Activated CD8-positive, alpha-beta memory T cell treated with anti-CD3 and anti-CD28 coated beads for 36 hours (primary cell): ENCODE measurements around the gene TMEM273. TPM values are rescaled to one million over a fixed set of nuclear protein-coding genes. Genes with fewer than 3 reads are reported as not detected.

Experiments used
- CTCF ChIA-PET: fragments of 350-600 bp; sonication (Branson Sonifier 250); formaldehyde crosslinking; loops from one replicate; lab custom pipeline; 2021; ENCODE audit warnings: antibody characterized with exemption; lab: Charles Lee
- POLR2A ChIA-PET: fragments of 350-600 bp; sonication (Branson Sonifier 250); formaldehyde crosslinking; loops from one replicate; lab custom pipeline; 2021; ENCODE audit warnings: antibody characterized with exemption; lab: Charles Lee
- total RNA-seq, 2 experiments: library from RNA; stranded (reverse); gene quantifications; one replicate each; pipeline ENCODE4 v1.2.3, GENCODE V29; 2021

Gene TMEM273
- total RNA-seq, 2 experiments from 2014 or later, result 78.7 to 79.5 TPM

DNA sequence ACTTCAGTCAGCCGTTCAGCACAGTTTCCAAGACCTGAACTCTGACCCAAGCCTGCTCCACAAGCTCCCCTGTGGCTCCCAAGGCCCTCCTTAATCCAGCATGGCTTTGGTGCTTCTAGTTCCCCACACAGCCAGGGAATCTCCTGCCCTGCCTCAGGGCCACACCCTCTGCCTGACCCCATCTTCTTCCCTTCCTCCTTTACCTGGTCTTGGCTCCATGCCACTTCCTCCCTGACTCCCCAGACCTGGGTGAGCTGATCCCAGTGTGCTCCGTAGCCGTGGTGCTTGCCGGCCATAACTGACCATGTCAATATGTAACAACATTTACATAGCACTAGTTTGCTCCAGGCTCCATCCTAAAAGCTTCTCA is 20.0 kb downstream of the TMEM273 start:
- CTCF ChIA-PET, result no interaction called here
- POLR2A ChIA-PET, result no interaction called here

DNA sequence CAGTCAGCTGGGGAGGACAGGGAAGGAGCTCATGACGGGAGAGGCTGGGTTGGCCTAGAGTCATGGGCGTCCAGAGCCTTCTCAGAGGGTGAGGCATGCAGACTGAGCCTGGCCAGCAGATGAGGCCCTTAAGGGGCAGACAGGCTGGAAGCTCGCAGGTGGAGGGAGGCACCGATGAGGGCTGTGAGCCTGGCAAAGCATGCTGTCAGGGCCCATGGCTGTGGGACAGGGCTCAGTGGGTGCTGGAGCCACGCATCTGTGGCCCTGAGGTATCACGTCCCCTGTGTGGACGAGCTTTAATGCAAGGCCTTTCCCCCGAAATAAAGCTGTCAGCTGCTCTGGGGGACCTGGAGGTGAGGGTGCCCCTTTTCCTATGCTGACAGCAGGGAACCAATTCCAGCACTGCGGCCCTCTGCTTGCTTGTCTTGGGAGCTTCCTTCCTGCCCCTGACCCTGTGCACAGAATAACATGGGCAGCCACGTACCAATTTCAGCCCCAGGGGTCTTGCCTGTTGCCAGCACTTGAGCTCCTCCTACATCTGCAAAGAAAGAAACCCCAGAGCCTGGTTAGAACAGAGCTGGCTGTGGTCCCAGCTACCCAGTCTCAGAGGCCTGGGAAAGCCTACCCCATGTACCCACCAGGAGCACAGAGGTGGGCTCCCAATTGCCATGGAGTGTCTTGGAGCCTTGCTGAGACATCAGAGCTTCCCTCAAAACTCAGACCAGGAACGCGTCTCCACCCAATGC is 20.6 kb downstream of the TMEM273 start:
- POLR2A ChIA-PET, result no interaction called here

DNA sequence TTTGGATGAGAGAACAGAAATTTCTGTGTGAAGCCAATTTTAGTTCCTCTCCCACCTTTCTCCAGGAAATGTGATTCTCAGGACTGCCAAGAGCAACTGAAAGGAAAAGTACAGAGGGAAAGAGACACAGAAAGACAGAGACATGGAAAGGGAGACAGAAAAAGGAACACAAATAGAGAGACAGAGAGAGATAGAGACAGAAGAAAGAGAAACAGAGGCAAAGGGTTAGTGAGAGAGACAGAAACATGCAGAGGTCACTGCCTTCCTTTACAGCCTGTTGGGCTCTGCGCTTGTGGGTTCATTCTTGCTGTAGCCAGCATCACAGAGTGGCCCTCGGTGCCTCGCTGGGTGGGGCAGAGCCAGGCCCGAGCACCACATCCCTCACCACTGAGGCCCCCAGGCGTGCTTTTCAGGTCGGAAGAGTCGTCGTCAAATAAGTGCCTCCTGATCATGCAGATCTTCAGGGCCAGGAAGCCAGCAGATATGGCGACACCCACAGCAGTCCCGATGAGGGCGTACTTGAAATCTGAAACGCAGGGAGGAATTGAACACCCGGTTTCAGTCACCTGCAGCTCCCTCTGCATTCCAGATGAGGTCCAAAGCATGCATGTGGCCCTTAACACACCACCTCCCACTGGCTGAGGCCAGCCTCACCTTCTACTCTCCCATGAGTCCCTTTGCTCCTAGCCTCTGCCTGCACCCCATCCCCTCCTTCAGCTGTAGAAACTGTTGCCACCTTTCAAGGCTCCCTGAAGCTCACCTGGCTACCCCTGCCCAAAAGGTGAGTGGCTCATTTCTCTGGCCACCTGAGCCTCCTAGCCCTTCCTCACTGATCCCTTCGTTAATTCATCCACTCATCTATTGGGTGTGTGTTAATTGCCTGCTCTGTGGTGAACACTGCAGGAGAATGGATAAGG is 21.4 kb downstream of the TMEM273 start:
- CTCF ChIA-PET, result no interaction called here
- POLR2A ChIA-PET, result no interaction called here

More for the DNA sequence above, 20.6 kb downstream of the TMEM273 start:
- CTCF ChIA-PET, result no interaction called here

DNA sequence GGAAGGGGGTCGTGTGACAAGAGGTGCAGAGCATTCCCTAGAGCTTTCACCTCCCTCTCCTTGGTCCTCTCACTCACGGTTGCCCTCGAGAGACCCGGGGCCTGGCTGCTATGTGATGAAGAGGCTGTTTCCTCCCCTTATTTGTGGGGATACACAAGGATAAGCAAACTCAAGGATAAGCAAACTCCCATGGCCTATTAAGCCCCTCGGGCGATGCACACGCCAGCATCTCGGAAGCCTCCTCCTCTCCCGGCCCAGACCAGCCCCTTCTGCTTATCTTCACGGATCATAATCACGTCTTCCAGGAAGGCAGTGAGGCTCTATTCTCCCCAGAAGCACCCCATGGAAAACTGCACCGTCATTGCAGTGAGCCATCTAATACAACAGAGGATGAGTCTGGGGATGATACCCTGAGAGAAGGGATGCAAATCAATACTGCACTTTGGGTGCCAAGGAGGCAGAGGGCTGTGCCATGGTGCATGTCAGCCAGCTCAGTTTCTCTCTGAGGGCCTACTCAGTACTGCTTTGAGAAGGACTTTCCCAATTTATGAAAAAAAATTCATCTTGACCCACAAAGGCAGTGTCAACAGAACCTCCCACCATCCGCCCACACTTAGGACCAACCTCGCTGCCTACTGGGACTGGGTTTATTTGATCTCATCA is 22.2 kb downstream of the TMEM273 start:
- CTCF ChIA-PET, result no interaction called here
- POLR2A ChIA-PET, result no interaction called here

DNA sequence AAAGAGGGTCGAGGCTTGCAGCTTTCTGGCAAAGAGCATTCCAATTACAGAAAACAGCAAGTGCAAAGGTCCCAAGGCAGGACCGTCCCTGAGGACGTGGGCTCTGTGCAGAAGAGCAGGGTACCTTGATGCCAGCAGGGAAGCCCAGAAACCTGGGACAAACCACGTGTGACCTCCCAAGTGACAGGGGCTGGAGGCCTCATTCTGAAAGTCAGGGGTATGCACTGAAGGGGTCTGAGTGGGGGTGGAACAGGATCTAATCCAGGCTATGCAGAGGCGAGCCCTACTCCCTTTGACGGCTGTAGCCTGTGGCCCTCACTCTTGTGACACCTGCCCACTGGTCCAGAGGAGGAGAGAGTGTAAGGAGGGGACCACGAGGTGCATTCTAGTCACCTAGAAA is 22.9 kb downstream of the TMEM273 start:
- CTCF ChIA-PET, result no interaction called here
- POLR2A ChIA-PET, result no interaction called here

DNA sequence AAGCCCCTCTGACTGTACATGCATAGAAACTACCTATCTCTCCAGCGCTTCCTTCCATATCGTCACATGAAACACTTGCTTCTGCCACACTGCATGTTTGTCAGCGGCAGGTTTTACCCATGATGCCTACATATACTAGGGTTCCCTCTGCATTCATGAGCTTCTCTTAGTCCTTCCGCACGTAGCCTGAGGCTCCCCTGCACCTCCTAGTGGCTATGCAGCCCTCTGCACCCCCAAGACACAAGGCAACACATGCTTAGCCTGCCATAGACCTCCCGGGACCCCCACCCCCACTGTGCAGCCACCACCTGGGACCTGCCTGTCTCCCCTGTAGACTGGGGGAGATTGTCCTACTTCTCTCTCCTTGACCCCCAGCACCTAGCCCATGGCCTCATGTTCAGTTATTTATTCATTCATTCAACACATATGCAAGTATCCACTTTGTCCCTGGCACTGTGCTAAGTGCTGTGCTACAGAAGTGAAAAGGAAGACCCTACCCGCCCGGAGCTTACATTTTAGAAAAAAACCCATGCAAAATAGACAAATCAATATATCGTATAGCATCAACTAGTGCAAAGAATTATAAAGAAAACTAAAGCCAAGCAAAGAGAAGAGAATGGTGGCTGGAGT is 23.5 kb downstream of the TMEM273 start:
- POLR2A ChIA-PET, result no interaction called here
- CTCF ChIA-PET, result interaction anchor here (0.6 to 1.1 kb wide), 4 partner anchors 9 to 17 kb away, joined by 3 read pairs; no protein-coding TSS in a partner anchor

DNA sequence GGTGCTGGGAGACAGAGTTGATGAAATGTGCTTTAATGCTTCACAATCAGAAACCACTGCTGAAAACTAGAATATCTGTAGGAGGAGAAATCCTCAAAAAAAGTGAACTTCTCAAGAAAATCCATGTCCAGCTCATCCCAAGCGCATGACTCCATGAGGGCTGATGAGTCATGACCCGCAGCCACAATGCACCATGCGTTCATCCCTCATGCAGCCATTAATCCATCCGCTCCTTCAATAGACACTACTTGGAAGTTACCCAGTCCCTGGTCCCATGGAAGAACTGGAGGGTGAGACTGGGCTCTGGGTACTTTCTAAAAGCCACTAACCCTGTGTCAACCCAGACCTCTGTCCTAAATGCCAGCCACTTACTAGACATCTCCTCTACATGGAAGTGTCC is 24.4 kb downstream of the TMEM273 start:
- CTCF ChIA-PET, result interaction anchor here (1.1 kb wide), 1 partner anchor 10 kb away, joined by 3 read pairs; no protein-coding TSS in a partner anchor

DNA sequence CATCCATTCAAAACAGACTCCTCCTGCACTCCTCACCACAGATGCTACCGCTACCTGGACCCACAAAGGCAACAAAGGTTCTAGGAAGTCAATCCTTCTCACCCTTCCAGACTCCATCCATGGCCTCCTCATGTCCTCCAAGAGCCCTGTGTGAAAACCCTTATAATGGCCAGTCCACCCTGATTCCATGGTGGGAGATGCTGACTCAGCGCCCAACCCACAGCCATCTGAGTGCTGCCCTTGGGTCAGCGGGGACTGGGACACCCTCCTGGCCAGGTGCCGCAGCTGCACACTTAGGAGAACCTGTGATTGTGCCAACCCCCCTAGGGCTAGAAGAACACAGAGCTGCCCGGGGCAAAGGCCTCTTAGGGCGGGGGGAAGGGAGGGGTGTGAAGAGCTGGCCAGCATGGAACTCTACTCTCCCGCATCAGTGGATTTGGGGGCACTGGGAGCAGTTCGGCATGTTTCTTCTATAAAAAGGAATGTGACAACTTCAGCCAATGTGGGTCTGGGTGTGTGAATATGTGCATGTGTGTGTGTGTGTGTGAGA is 25.4 kb downstream of the TMEM273 start:
- ChIA-PET CTCF (no interaction called here), POLR2A (no interaction called here)

More for the DNA sequence above, 24.4 kb downstream of the TMEM273 start:
- POLR2A ChIA-PET, result no interaction called here

DNA sequence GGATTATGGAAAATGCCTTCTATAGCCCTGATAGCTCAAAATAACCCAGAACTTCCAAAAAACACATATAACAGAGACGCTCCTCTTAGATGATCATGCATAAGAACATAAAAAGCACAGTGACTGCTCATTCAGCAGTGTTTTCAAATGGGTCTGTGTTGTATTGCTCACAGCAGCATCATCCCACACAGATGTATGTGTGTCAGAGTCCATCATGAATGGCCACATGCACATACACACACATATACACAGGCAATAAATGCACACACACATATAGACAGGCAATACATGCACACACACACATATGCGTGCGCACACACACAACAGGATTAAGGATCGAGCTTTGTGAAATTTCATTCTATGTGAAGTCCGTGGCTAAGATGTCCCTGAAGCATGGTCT is 26.1 kb downstream of the TMEM273 start:
- POLR2A ChIA-PET, result no interaction called here
- CTCF ChIA-PET, result no interaction called here

DNA sequence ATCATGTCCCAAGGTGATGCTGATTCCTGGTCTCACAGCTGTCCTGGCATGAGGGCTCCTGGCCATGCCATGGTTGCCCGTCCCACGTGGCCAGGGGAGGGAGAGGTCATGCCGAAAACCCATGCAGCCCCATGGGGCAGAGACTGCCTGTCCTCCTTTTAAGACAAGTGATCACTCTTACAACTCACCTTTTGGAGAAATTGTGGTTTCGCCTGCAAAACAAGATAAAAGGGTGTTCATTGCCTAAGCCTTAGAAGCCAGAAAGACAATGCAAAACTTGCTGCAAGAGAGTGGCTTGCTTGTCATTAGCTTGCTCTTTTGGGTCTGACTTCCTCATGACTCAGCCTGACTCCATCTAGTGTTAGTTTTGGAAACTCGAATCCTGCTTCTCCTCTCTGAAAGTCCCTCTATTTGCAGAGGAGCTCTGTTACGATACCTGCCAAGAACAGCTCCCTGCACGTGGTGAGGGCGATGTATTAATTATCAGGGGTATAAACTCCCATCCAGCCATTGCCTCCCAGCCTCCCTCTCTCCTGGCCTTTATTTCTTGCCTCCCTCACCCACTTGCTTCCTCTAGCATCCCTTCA is 26.7 kb downstream of the TMEM273 start:
- CTCF ChIA-PET, result no interaction called here

DNA sequence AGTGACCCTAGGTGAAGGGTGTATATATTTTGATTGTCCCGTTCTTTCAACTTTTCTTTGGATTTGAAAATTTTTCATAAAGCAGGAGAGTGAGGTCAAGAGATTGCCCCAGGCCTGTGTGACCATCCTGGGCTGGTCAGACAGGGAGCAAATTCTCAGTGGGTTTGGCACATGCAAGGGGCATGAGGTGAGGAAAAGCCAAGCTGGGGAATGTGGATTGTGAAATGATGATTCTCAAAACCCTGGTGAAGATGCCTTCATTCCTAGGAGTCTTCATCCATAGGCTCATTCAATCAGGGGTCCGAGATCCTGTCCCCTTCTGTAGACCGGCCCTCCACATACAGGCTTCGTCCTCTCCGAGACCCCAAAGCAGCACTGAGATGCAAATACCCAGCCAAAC is 27.4 kb downstream of the TMEM273 start:
- ChIA-PET POLR2A (no interaction called here), CTCF (no interaction called here)

More for the DNA sequence above, 26.7 kb downstream of the TMEM273 start:
- POLR2A ChIA-PET, result no interaction called here

DNA sequence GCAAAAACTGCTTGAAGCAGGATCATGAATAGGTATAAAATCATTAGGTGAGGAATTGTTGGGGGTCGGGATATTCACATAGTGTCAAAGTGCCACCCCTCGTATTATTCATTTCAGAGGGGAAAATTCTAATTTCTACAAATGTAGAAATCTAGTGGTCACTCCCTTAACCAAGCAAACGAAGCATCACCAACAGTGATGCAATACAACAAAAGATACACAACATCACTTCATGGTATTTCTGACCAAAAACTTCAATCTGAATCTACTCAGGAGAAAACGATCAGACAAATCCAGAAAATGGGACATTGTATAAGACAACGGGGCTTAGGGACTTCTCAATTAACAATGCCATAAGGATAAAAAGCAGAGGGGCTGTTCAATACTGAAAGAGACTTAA is 28.1 kb downstream of the TMEM273 start:
- POLR2A ChIA-PET, result no interaction called here
- CTCF ChIA-PET, result no interaction called here

DNA sequence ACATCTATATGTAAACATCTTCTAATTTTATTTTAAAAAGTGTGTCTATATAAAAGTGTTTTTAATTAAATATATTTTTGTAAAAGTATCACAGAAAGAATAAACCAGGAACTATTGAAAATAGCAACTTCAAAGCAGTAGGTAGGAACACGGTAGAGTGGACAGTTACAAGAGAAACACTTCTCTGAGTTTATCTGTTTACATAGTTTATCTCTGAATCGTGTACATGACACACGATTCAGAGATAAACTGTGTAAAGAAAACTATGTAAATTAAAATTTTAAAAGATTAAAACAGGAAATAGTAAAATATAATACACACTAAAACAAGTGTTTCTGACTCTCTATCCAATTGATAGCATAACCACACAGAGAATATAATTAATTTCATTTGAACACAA is 29.3 kb downstream of the TMEM273 start:
- POLR2A ChIA-PET, result no interaction called here
- CTCF ChIA-PET, result no interaction called here

DNA sequence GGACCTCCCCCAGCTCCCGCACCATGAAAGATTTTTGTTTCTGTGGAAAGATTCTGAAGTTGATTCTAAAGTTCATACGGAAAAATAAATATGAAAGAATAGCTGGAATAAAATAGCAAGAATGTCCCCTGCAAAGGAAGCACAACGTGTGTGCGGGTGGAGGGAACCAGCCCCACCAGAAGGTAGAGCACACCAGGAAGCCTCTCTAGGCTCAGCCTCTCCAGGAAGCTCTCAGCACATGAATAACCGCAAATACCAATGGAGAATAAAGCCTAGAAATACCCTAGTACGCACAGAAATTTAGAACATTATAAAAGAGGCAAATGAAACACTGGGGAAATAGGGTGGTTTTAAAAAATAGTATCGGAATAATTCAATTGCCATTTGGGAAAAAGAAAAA is 29.8 kb downstream of the TMEM273 start:
- CTCF ChIA-PET, result no interaction called here
- POLR2A ChIA-PET, result no interaction called here

DNA sequence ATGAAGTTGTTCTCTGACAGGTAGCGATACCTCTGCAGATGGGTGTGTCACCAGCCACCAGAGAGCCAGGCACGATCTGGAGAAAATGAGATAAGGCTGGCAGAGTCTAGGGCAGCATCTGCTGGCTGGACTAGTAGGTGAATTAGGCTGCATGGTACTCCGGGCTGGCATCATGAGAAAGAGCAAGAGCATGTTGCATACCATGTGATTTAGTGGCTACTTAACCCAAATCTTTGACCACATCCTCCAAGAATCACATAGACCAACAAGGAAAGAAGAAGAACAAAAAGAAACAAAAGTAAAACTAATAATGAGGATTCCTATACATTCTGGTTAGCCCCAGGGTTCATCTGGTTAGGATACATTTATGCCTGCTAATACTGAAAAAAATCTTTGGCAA is 31.0 kb downstream of the TMEM273 start:
- CTCF ChIA-PET, result no interaction called here
- POLR2A ChIA-PET, result no interaction called here

DNA sequence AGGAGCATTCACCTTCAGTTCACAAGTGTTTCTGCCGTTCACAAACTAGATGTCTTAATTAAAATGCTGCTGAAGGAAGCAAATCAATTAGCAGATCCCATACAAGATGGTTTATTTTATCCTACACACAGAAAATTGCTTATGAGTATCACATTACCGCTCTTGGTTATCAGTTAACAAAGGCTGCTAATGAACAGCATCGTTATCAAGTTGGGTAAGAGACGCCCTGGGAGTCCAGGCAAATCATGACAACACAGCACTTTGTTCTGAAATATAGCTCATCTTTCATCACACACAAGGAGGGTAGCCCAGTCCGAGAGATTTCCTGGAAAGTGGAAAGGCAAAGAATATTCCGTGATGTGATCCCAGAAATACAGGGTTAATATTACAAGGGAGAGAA is 33.5 kb downstream of the TMEM273 start:
- CTCF ChIA-PET, result interaction anchor here (1.3 kb wide), 1 partner anchor 10 kb away, joined by 3 read pairs; no protein-coding TSS in a partner anchor
- POLR2A ChIA-PET, result no interaction called here

DNA sequence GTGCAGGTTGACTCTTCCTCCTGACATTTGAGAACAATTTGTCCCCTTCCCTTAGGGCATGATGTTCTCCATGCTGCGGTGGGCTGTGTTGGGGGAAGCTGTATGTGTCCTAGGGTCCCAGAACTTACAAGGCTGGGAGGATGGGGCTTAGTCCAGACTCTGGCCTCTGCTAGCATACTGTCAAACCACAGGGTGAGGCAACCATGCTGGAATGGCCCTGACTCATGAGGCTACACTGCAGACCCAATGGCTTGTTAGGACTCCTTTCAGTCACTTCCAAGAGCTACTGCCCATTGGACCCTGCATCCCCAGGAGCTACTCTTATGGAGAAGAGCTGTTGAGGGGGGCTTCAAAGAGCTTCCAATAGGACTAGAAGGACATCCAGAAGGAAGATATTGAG is 34.2 kb downstream of the TMEM273 start:
- POLR2A ChIA-PET, result no interaction called here
- CTCF ChIA-PET, result no interaction called here

DNA sequence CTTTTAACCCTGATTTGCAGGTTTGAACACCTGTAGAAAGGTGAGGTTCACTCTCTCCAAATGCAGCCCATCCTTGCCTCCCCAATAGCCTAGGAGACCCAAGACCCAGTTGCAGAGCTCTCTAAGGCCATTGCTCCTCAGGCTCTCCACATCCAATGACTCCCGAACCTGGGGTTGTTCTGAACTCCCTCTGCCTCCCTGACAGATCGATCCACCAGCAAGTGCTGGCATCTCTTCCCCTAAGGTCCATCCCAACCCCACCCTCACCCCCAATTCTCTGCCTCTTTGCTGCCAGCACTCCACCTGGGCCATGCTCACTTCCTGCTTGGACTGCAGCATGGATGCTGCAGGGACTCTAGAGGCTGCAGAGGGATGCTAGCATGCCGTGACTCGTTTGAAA is 35.1 kb downstream of the TMEM273 start:
- CTCF ChIA-PET, result no interaction called here

DNA sequence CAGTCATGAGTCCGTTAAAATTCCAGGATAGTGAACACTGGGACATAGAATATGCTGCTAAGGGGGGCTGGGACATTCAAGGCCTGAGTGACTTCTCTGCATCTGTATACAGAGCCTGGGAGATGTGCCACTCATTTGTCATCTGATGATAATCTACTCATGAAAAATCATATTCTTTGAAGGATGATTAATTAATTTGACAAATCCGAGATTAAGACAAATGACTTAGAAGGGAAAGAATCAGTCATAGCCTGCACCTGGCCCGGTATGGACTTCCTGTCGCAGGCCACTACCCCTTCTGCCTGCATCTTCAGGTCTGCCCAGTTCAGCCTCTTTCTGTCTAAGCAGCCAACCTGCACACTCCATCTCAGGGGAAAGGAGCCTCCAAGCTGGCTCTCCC is 35.5 kb downstream of the TMEM273 start:
- ChIA-PET CTCF (no interaction called here), POLR2A (no interaction called here)

More for the DNA sequence above, 35.1 kb downstream of the TMEM273 start:
- POLR2A ChIA-PET, result no interaction called here
